OCI-M1 (cell line): Measurements from ENCODE around the gene KCNK18.
"Not testable (repeated sequence)": the region's sequence is repeated elsewhere in the genome, so short reads cannot be mapped to it uniquely, and the experiment has no call there.

Experiments
- DNase-seq: peaks from one replicate; lab custom pipeline; 2025; lab: John Stamatoyannopoulos, UW

The KCNK18 gene

GRCh38 chr10:117170244-117170643, 27.0 kb upstream of the KCNK18 start:
- no peak for DNase-seq

GRCh38 chr10:117174439-117175214, 22.7 kb upstream of the KCNK18 start:
- peak; percentile 94 for DNase-seq

- no peak for DNase-seq
These were observed 21.9 kb upstream of the KCNK18 start for GRCh38 chr10:117175215-117175900.

- peak; percentile 94 for DNase-seq
These were observed 21.3 kb upstream of the KCNK18 start for GRCh38 chr10:117175901-117176534.

- no peak for DNase-seq
These were observed 19.1 kb upstream of the KCNK18 start for GRCh38 chr10:117178190-117178589.

- no peak for DNase-seq
These were observed 13.0 kb upstream of the KCNK18 start for GRCh38 chr10:117184296-117184695.

GRCh38 chr10:117184821-117185220, 12.5 kb upstream of the KCNK18 start:
- DNase-seq = no peak

GRCh38 chr10:117185817-117186216, 11.5 kb upstream of the KCNK18 start:
- DNase-seq = not testable (repeated sequence)

- peak; percentile 47 for DNase-seq
These were observed 10.3 kb upstream of the KCNK18 start for GRCh38 chr10:117186832-117187615.

GRCh38 chr10:117188371-117188770, 8.9 kb upstream of the KCNK18 start:
- DNase-seq = no peak

- no peak for DNase-seq
These were observed 7.7 kb upstream of the KCNK18 start for GRCh38 chr10:117189557-117189956.

- no peak for DNase-seq
These were observed 799 bp downstream of the KCNK18 start for GRCh38 chr10:117198088-117198487.

- DNase-seq = no peak
These were observed 4.5 kb downstream of the KCNK18 start for GRCh38 chr10:117201826-117202225.

GRCh38 chr10:117204316-117204715, 7.0 kb downstream of the KCNK18 start:
- no peak for DNase-seq

GRCh38 chr10:117212176-117212575, 14.9 kb downstream of the KCNK18 start:
- DNase-seq = peak; percentile 44

GRCh38 chr10:117214401-117214800, 17.1 kb downstream of the KCNK18 start:
- DNase-seq = no peak

GRCh38 chr10:117215079-117215478, 17.8 kb downstream of the KCNK18 start:
- DNase-seq = no peak

- DNase-seq = no peak
These were observed 18.7 kb downstream of the KCNK18 start for GRCh38 chr10:117216028-117216427.

GRCh38 chr10:117216611-117217195, 19.4 kb downstream of the KCNK18 start:
- DNase-seq = peak; percentile 81

GRCh38 chr10:117217196-117217761, 20.0 kb downstream of the KCNK18 start:
- no peak for DNase-seq

- peak; percentile 40 for DNase-seq
These were observed 21.4 kb downstream of the KCNK18 start for GRCh38 chr10:117218654-117219053.
